Karpas-422 (cell line): ENCODE results near the gene EYA3. TPM values are rescaled to one million over a fixed set of nuclear protein-coding genes. Genes with fewer than 3 reads are reported as not detected.
A peak's percentile ranks its signal among the peaks of the same experiment; 100 is the strongest.

Experiments
- DNase-seq: peaks from one replicate; pipeline ENCODE4 v3.0.0-alpha.2; 2015
- H2AFZ ChIP-seq: fragments of 200-600 bp; sonication (generic); 2 replicates; pipeline ENCODE4 v1.6.1; 2014; ENCODE audit warnings: antibody characterized with exemption, low read length, mixed read lengths
- H3K27ac ChIP-seq: fragments of 200-600 bp; sonication (generic); 2 replicates; pipeline ENCODE4 v1.5.1; 2014; ENCODE audit warnings: mild to moderate bottlenecking, low read length, moderate library complexity
- H3K27me3 ChIP-seq: fragments of 200-600 bp; sonication (generic); 2 replicates; pipeline ENCODE4 v1.6.1; 2014; ENCODE audit warnings: low read length, mixed read lengths
- H3K36me3 ChIP-seq: fragments of 200-600 bp; sonication (generic); 2 replicates; pipeline ENCODE4 v1.6.1; 2014; ENCODE audit warnings: low read length, mixed read lengths; ENCODE audit not compliant: insufficient read depth
- H3K4me1 ChIP-seq: fragments of 200-600 bp; sonication (generic); 2 replicates; pipeline ENCODE4 v1.6.1; 2014; ENCODE audit warnings: mild to moderate bottlenecking, low read length, mixed read lengths
- H3K4me2 ChIP-seq: fragments of 200-600 bp; sonication (generic); 2 replicates; pipeline ENCODE4 v1.6.1; 2014; ENCODE audit warnings: low read length, low read depth, mild to moderate bottlenecking; ENCODE audit not compliant: poor library complexity, severe bottlenecking
- H3K4me3 ChIP-seq: fragments of 200-600 bp; sonication (generic); 2 replicates; pipeline ENCODE4 v1.5.1; 2014; ENCODE audit warnings: mild to moderate bottlenecking, antibody characterized with exemption, low read length, mixed read lengths
- H3K79me2 ChIP-seq: fragments of 200-600 bp; sonication (generic); 2 replicates; pipeline ENCODE4 v1.6.1; 2014; ENCODE audit warnings: mild to moderate bottlenecking, low read length, mixed read lengths
- H3K9ac ChIP-seq: fragments of 200-600 bp; sonication (generic); 2 replicates; pipeline ENCODE4 v1.6.0; 2014; ENCODE audit warnings: low read length
- H3K9me2 ChIP-seq: fragments of 200-600 bp; sonication (generic), shearing (Covaris generic); replicated peaks from 2 replicates; pipeline ENCODE4 v1.6.0; 2014; ENCODE audit warnings: mild to moderate bottlenecking, low read length, moderate library complexity; ENCODE audit not compliant: insufficient read depth
- H3K9me3 ChIP-seq: fragments of 300-700, 200-600 bp; sonication (generic); 2 replicates; pipeline ENCODE4 v1.6.1; 2014; ENCODE audit warnings: low read length, mixed read lengths
- H4K20me1 ChIP-seq: fragments of 200-600 bp; sonication (generic); 2 replicates; pipeline ENCODE4 v1.6.1; 2014; ENCODE audit warnings: mild to moderate bottlenecking, antibody characterized with exemption, low read length, low read depth; ENCODE audit not compliant: insufficient read depth
- total RNA-seq: library from RNA; depleted of rRNA; stranded (reverse); fragments of >200 nt; shearing (Covaris generic); gene quantifications from 2 replicates; pipeline ENCODE4 v1.2.3, GENCODE V29; 2014; ENCODE audit warnings: low replicate concordance

EYA3 gene
- total RNA-seq, 1 experiment from 2014 or later = 28.3 TPM

GRCh38 chr1:27993241-27993640 lies 95.2 kb downstream of the EYA3 start:
- Histone ChIP-seq H3K9me2 (no peaks in the 10 kb centered on the region), H3K27ac (no peak overlapping the region), H2AFZ (no peak overlapping the region), H3K4me1 (no peaks in the 10 kb centered on the region), H3K27me3 (no peaks in the 10 kb centered on the region), H3K4me2 (no peak overlapping the region), H4K20me1 (no peaks in the 10 kb centered on the region), H3K9ac (no peak overlapping the region), H3K4me3 (no peak overlapping the region), H3K9me3 (no peaks in the 10 kb centered on the region), H3K79me2 (no peaks in the 10 kb centered on the region), H3K36me3 (peaks cover 58% of the 10 kb centered on the region)
- no peak for DNase-seq

DNA sequence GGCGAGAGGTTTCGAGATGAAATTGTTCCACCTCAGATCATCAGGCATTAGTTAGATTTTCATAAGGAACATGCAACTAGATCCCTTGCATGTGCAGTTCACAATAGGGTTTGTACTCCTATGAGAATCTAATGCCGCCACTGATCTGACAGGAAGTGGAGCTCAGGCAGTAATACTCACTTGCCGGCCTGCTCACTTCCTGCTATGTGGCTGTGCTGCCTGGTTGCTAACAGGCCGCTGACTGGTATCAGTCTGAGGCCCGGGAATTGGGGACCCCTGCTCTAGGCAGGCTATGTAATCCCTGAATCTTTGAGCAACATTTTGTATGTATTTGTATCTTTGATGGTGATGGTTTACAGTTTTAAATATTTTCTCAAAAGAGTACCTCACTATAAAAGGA lies 96.1 kb downstream of the EYA3 start:
- Histone ChIP-seq H3K36me3 (peaks cover 58% of the 10 kb centered on the region), H3K4me1 (no peaks in the 10 kb centered on the region), H3K9me2 (no peaks in the 10 kb centered on the region), H2AFZ (no peak overlapping the region), H3K9ac (no peak overlapping the region), H3K27me3 (no peaks in the 10 kb centered on the region), H3K4me2 (no peak overlapping the region), H4K20me1 (no peaks in the 10 kb centered on the region), H3K79me2 (no peaks in the 10 kb centered on the region), H3K27ac (no peak overlapping the region), H3K9me3 (no peaks in the 10 kb centered on the region), H3K4me3 (no peak overlapping the region)
- DNase-seq = no peak

DNA sequence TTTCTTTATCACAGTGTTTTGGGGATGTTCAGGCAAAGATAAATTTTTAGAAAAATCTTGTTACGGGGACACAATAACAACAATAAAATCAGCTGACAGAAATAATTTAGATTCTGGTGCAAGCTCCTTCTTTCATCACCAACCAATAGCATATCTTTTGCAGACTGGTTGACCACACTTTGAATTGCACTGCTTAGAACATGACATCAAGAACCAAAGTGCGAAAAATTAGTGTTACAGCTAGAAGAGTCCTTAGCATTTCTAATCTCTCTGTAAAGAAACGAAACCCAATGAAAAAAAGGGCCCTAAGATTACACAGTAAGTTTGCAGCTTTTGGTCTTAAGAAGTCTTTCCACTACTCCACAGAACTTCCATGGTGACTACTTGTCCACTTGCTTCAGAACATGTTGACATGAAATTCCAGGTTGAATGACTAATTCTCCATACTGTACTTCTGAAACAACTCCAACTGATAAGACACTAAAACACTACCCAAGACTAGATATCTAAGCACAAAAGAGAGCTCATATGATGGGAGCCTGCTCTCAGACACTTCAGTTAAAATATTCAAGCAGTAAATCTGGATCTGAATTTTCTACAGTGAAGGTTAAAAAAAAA lies 97.4 kb downstream of the EYA3 start:
- no peaks in the 10 kb centered on the region for H3K9me3 ChIP-seq
- no peaks in the 10 kb centered on the region for H3K9me2 ChIP-seq
- no peaks in the 10 kb centered on the region for H3K79me2 ChIP-seq
- no peaks in the 10 kb centered on the region for H4K20me1 ChIP-seq
- H3K27me3 ChIP-seq = no peaks in the 10 kb centered on the region
- H3K9ac ChIP-seq = no peak overlapping the region
- H3K4me3 ChIP-seq = no peak overlapping the region
- DNase-seq = no peak
- no peaks in the 10 kb centered on the region for H3K4me1 ChIP-seq
- H3K36me3 ChIP-seq = peaks cover 51% of the 10 kb centered on the region
- H2AFZ ChIP-seq = no peak overlapping the region
- no peak overlapping the region for H3K4me2 ChIP-seq
- H3K27ac ChIP-seq = no peak overlapping the region

GRCh38 chr1:27981145-27981544 lies 107.3 kb downstream of the EYA3 start:
- Histone ChIP-seq H3K4me3 (no peak overlapping the region), H3K27me3 (no peaks in the 10 kb centered on the region), H4K20me1 (no peaks in the 10 kb centered on the region), H3K9ac (no peak overlapping the region), H3K4me1 (no peaks in the 10 kb centered on the region), H3K79me2 (no peaks in the 10 kb centered on the region), H3K9me2 (no peaks in the 10 kb centered on the region), H3K36me3 (0 out of 2 replicates have a peak, but pooled peaks cover 4% of the 10 kb centered on the region), H3K4me2 (no peak overlapping the region), H2AFZ (no peak overlapping the region), H3K27ac (no peak overlapping the region), H3K9me3 (no peaks in the 10 kb centered on the region)
- no peak for DNase-seq

GRCh38 chr1:27980216-27980845 lies 108.1 kb downstream of the EYA3 start:
- 0 out of 2 replicates have a peak, but pooled peaks cover 4% of the 10 kb centered on the region for H3K36me3 ChIP-seq
- H3K4me1 ChIP-seq = no peaks in the 10 kb centered on the region
- no peak overlapping the region for H3K4me3 ChIP-seq
- DNase-seq = no peak
- no peaks in the 10 kb centered on the region for H3K27me3 ChIP-seq
- no peak overlapping the region for H3K4me2 ChIP-seq
- H2AFZ ChIP-seq = no peak overlapping the region
- no peak overlapping the region for H3K27ac ChIP-seq
- no peaks in the 10 kb centered on the region for H3K9me3 ChIP-seq
- H3K79me2 ChIP-seq = no peaks in the 10 kb centered on the region
- no peaks in the 10 kb centered on the region for H3K9me2 ChIP-seq
- H4K20me1 ChIP-seq = no peaks in the 10 kb centered on the region
- no peak overlapping the region for H3K9ac ChIP-seq

GRCh38 chr1:27979859-27980201 lies 108.6 kb downstream of the EYA3 start:
- H2AFZ ChIP-seq = no peak overlapping the region
- no peak overlapping the region for H3K9ac ChIP-seq
- H3K9me2 ChIP-seq = no peaks in the 10 kb centered on the region
- H3K36me3 ChIP-seq = 0 out of 2 replicates have a peak, but pooled peaks cover 4% of the 10 kb centered on the region
- H4K20me1 ChIP-seq = no peaks in the 10 kb centered on the region
- no peaks in the 10 kb centered on the region for H3K9me3 ChIP-seq
- no peaks in the 10 kb centered on the region for H3K79me2 ChIP-seq
- H3K4me1 ChIP-seq = no peaks in the 10 kb centered on the region
- no peak overlapping the region for H3K4me3 ChIP-seq
- no peak for DNase-seq
- no peaks in the 10 kb centered on the region for H3K27me3 ChIP-seq
- H3K27ac ChIP-seq = no peak overlapping the region
- no peak overlapping the region for H3K4me2 ChIP-seq

DNA sequence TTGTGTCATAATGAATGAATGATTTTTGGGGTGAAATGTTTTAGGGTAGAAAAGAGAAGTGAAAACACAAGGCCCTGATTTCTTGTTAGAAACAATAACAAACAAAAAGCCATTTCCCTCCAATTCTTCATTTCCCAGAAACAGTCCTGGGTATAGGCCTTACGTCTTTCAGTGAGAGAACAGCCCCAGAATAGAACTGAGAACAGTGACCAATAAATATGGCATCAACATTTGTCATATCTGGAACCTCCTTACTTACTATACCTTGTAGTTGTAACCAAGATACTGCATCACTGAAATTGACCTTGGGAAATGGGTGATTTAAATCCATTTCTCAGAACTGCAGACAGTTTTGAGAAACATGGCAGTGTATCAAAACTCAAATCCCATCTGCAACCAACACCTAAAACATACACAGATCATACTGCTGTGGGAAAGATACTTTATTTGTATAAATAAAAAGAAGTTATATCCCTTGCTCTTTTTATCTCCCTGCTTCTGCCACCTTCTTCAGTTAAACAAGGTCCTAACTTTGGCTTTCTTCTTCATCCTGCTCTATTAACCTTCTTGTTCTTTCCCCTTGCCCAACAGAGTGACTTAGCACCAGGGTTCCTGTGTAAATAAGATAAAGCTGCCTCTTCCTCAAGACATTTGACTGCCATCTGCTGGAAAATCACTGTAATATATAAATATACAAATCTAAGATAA lies 109.1 kb downstream of the EYA3 start:
- no peaks in the 10 kb centered on the region for H4K20me1 ChIP-seq
- H3K4me2 ChIP-seq = no peak overlapping the region
- H3K36me3 ChIP-seq = 0 out of 2 replicates have a peak, but pooled peaks cover 4% of the 10 kb centered on the region
- H3K4me1 ChIP-seq = no peaks in the 10 kb centered on the region
- H3K79me2 ChIP-seq = no peaks in the 10 kb centered on the region
- peak; percentile 73 for DNase-seq
- H3K9me2 ChIP-seq = no peaks in the 10 kb centered on the region
- H3K27ac ChIP-seq = no peak overlapping the region
- H3K9ac ChIP-seq = no peak overlapping the region
- no peak overlapping the region for H2AFZ ChIP-seq
- no peaks in the 10 kb centered on the region for H3K27me3 ChIP-seq
- no peaks in the 10 kb centered on the region for H3K9me3 ChIP-seq
- no peak overlapping the region for H3K4me3 ChIP-seq

DNA sequence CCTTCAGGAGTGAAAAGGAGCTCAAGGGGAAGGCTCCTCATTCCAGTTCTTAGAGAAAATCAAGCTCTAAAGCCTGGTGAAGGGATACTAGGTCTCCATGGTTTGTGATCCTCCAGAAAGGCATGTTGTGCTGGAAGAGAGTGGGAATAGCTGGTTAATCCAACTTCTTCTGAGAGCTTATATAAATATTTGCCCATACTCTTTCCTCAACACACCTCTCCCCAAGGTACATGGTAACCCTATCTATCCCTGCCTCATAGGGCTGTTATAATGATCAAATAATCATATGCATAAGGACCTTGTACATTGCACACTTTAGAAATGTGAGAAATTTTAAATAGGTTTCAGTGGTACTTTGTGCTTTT lies 114.0 kb downstream of the EYA3 start:
- H2AFZ ChIP-seq = no peak overlapping the region
- H3K27ac ChIP-seq = no peak overlapping the region
- H3K9me2 ChIP-seq = no peaks in the 10 kb centered on the region
- H3K4me3 ChIP-seq = no peak overlapping the region
- H3K9ac ChIP-seq = no peak overlapping the region
- H3K4me2 ChIP-seq = no peak overlapping the region
- no peaks in the 10 kb centered on the region for H4K20me1 ChIP-seq
- no peaks in the 10 kb centered on the region for H3K79me2 ChIP-seq
- H3K27me3 ChIP-seq = no peaks in the 10 kb centered on the region
- no peaks in the 10 kb centered on the region for H3K4me1 ChIP-seq
- 0 out of 2 replicates have a peak, but pooled peaks cover 4% of the 10 kb centered on the region for H3K36me3 ChIP-seq
- H3K9me3 ChIP-seq = no peaks in the 10 kb centered on the region
- no peak for DNase-seq
